ENCODE results near the gene FXYD5. TPM values are rescaled to one million over a fixed set of nuclear protein-coding genes. Genes with fewer than 3 reads are reported as not detected.
A peak's percentile ranks its signal among the peaks of the same experiment; 100 is the strongest.

Gene FXYD5
- total RNA-seq, 2 donors from 2014 or later: 24.0 to 29.6 TPM

DNA sequence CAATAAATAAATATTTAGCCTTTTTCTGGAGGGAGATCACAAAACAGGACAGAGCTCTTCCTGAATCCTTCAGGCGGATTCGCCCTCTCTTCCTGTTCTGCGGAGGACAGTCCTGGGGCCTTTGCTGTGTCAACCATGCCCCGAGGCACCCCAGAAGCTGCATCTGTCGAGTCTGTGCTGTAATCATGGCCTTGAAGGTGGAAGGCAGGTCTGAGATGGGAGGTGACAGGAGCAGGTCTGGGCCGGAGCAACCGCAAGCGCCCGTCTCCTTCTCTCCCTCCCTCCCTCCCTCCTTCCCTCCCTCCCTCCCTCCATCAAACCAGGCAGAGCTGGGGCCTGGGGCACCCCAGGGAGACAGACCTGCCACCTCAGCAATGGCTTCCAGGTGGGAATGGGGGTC lies 43.6 kb upstream of the FXYD5 start:
- WGBS, 2 experiments (ENCODE audit: insufficient coverage in 1 of 2, insufficient read length in 1 of 2): 90 to 93% methylated on average over 3 to 4 of the region's 9 CpGs
- no peaks in the 10 kb centered on the region for H3K27me3 ChIP-seq (ENCODE audit: control insufficient read depth, insufficient read depth, low read length, poor library complexity, severe bottlenecking)
- H3K9me3 ChIP-seq (ENCODE audit: control insufficient read depth, low read length): no peaks in the 10 kb centered on the region
- H3K27me3 Mint-ChIP-seq (ENCODE audit: insufficient read depth): peaks cover 6% of the 10 kb centered on the region
- no peak overlapping the region for H3K9ac ChIP-seq (ENCODE audit: extremely low read depth, low read length, poor library complexity, severe bottlenecking)
- no peaks in the 10 kb centered on the region for H3K4me1 ChIP-seq (ENCODE audit: control insufficient read depth, insufficient read depth, low read length)
- TF ChIP-seq, protein P1, sequence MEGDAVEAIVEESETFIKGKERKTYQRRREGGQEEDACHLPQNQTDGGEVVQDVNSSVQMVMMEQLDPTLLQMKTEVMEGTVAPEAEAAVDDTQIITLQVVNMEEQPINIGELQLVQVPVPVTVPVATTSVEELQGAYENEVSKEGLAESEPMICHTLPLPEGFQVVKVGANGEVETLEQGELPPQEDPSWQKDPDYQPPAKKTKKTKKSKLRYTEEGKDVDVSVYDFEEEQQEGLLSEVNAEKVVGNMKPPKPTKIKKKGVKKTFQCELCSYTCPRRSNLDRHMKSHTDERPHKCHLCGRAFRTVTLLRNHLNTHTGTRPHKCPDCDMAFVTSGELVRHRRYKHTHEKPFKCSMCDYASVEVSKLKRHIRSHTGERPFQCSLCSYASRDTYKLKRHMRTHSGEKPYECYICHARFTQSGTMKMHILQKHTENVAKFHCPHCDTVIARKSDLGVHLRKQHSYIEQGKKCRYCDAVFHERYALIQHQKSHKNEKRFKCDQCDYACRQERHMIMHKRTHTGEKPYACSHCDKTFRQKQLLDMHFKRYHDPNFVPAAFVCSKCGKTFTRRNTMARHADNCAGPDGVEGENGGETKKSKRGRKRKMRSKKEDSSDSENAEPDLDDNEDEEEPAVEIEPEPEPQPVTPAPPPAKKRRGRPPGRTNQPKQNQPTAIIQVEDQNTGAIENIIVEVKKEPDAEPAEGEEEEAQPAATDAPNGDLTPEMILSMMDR (conservative IDR thresholded peaks at IDR 0.05): no peak
- no peak overlapping the region for H3K4me3 Mint-ChIP-seq
- H3K36me3 Mint-ChIP-seq (ENCODE audit: low read depth): no peaks in the 10 kb centered on the region
- H3K27ac ChIP-seq (ENCODE audit: low read depth, low read length): no peak overlapping the region
- peaks cover 5% of the 10 kb centered on the region for H3K4me1 Mint-ChIP-seq
- no peaks in the 10 kb centered on the region for H3K36me3 ChIP-seq (ENCODE audit: control insufficient read depth, insufficient read depth, low read length)
- H3K9me3 Mint-ChIP-seq: peaks cover 3% of the 10 kb centered on the region
- H3K27ac Mint-ChIP-seq: no peak overlapping the region
- no peak overlapping the region for H3K4me3 ChIP-seq (ENCODE audit: low read length)
- no peak for DNase-seq

DNA sequence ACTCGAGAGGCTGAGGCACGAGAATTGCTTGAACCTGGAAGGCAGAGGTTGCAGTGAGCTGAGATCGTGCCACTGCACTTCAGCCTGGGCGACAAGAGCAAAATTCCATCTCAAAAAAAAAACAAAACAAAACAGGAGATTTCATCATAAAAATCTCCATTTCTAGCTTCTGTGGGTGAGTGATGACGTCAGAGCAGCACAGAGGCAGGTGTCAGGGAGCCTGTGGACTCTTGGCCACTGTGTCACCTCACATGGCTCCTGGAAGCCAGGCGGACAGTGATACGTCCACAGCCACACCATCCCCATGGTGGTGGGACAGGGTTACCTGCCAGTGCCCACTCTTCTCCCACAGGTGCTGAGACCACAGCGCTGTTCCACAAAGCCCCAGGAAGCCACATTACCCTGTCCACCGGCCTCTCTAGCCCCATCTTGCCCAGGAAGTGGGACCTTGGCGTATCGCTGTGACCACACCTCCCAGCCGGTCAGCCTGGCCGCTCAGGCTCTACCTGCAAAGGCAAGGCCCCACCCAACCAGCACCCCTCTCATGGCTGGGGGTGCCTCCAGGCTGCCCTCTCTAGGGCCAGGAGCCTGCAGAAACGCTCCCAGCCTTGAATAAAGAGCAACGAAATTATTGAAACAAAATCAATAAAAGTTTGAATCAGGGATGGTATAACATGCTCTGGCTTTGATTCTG lies 41.4 kb upstream of the FXYD5 start:
- WGBS, 2 experiments (ENCODE audit: insufficient coverage in 1 of 2, insufficient read length in 1 of 2): 90 to 95% methylated on average over 9 to 15 of the region's 15 CpGs
- DNase-seq: no peak

DNA sequence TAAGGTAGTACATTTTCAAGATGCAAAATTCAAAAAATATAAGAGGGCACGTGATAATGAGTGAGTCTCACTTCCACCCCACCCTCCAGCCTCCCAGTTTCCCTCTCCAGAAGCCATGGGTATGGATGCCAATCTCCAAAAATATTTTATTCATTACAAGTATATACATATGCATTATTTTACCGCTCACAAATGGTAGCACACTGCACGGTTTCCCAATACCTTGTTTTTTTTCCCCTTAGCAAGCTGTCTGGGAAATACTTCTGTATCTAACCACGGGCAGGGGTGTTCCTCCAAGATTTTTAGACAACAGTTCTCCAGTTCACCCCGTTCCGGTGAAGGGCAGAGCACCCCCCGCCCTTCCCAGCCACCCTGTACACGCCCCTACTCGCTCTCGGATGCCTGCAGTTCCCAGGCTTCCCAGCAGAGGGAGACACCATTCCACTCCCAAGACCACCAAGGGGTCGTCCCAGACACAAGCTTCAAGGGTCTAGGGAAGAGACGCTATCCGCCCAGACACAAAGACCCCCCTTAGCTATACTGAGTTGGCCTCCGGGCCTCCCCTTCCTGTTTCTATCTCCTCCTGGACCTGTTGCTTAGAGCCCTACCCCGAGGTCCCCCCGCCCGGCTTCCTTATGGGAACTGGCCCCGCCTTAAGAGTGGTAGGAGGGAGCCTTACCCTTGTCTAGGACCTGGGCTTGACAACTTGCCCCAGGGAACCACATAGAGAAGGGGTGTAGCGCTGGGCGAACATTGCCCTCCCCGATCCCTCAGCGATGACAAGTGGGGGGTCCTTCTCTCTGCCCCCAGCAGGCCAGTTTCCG lies 40.0 kb upstream of the FXYD5 start:
- no peak overlapping the region for H3K9ac ChIP-seq (ENCODE audit: extremely low read depth, low read length, poor library complexity, severe bottlenecking)
- H3K27ac ChIP-seq (ENCODE audit: low read depth, low read length): peak overlapping the region; percentile 70
- Mint-ChIP-seq H3K4me3 (peak overlapping the region; percentile 55), H3K9me3 (no peaks in the 10 kb centered on the region), H3K27me3 (ENCODE audit: insufficient read depth) (peaks cover 9% of the 10 kb centered on the region), H3K36me3 (ENCODE audit: low read depth) (no peaks in the 10 kb centered on the region), H3K27ac (no peak overlapping the region), H3K4me1 (peaks cover 5% of the 10 kb centered on the region)
- TF ChIP-seq, protein P1 (conservative IDR thresholded peaks at IDR 0.05): peak; percentile 99
- peak; percentile 95 for DNase-seq
- peak overlapping the region; percentile 11 for H3K4me3 ChIP-seq (ENCODE audit: low read length)
- no peaks in the 10 kb centered on the region for H3K4me1 ChIP-seq (ENCODE audit: control insufficient read depth, insufficient read depth, low read length)
- WGBS, 2 experiments (ENCODE audit: insufficient coverage in 1 of 2, insufficient read length in 1 of 2): 15 to 31% methylated on average over 12 to 23 of the region's 23 CpGs
- no peaks in the 10 kb centered on the region for H3K27me3 ChIP-seq (ENCODE audit: control insufficient read depth, insufficient read depth, low read length, poor library complexity, severe bottlenecking)
- H3K9me3 ChIP-seq (ENCODE audit: control insufficient read depth, low read length): no peaks in the 10 kb centered on the region
- no peaks in the 10 kb centered on the region for H3K36me3 ChIP-seq (ENCODE audit: control insufficient read depth, insufficient read depth, low read length)

More for the DNA sequence above, 41.4 kb upstream of the FXYD5 start:
- no peaks in the 10 kb centered on the region for H3K4me1 ChIP-seq (ENCODE audit: control insufficient read depth, insufficient read depth, low read length)
- H3K36me3 Mint-ChIP-seq (ENCODE audit: low read depth): no peaks in the 10 kb centered on the region
- TF ChIP-seq, protein P1 (conservative IDR thresholded peaks at IDR 0.05): no peak
- no peak overlapping the region for H3K4me3 Mint-ChIP-seq
- peaks cover 5% of the 10 kb centered on the region for H3K4me1 Mint-ChIP-seq
- no peaks in the 10 kb centered on the region for H3K9me3 Mint-ChIP-seq
- H3K4me3 ChIP-seq (ENCODE audit: low read length): no peak overlapping the region
- H3K27me3 Mint-ChIP-seq (ENCODE audit: insufficient read depth): peaks cover 9% of the 10 kb centered on the region
- H3K9me3 ChIP-seq (ENCODE audit: control insufficient read depth, low read length): no peaks in the 10 kb centered on the region
- no peaks in the 10 kb centered on the region for H3K36me3 ChIP-seq (ENCODE audit: control insufficient read depth, insufficient read depth, low read length)
- no peak overlapping the region for H3K27ac ChIP-seq (ENCODE audit: low read depth, low read length)
- no peak overlapping the region for H3K27ac Mint-ChIP-seq
- H3K9ac ChIP-seq (ENCODE audit: extremely low read depth, low read length, poor library complexity, severe bottlenecking): no peak overlapping the region
- no peaks in the 10 kb centered on the region for H3K27me3 ChIP-seq (ENCODE audit: control insufficient read depth, insufficient read depth, low read length, poor library complexity, severe bottlenecking)
